Measurements from ENCODE around the gene NHS. TPM values are rescaled to one million over a fixed set of nuclear protein-coding genes. Genes with fewer than 3 reads are reported as not detected.

NHS gene
- total and polyA plus RNA-seq, 2 of the 4 experiments (the other 2 are of a cell fraction): 0.36 to 0.90 TPM

DNA sequence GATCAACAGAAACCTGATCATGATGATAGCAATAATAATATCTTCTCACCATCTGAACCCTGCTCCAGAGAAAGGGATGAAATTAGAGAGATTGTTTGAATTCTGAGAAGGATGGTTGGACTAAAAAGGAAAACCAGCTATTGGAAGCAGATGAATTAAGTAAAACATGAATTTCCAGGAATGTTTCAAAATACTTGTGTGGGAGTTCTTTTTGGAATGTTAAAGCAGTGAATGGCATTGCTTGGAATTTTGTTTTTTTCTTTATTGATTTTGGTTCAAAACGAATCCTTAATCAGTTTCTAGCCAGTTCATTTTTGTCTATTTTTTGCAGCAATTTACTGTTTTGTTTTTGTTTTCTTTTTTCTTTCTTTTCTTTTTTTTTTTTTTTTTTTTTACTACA is 150.3 kb downstream of the NHS start:
- Histone ChIP-seq H2BK20ac (ENCODE audit: low read depth, low read length) (no peak overlapping the region), H3K4me1 (ENCODE audit: control insufficient read depth, insufficient read depth, low read length) (peaks cover 9% of the 10 kb centered on the region), H3K9ac (ENCODE audit: low read depth, low read length) (no peak overlapping the region), H3K9me1 (ENCODE audit: insufficient read depth, low read length) (peaks cover 2% of the 10 kb centered on the region; the same call in 1 of the 2 replicates), H2AK9ac (replicated peaks; ENCODE audit: low read depth, low read length, poor library complexity) (no peak overlapping the region), H3K56ac (ENCODE audit: extremely low read depth, insufficient read depth, low read length) (no peak overlapping the region), H4K91ac (ENCODE audit: insufficient read depth, low read depth, low read length) (no peak overlapping the region), H4K8ac (ENCODE audit: low read depth in 2 of 2, low read length in 2 of 2) (no peak overlapping the region), H2AK5ac (ENCODE audit: low read depth, low read length) (no peak overlapping the region), H3K79me1 (ENCODE audit: low read depth in 1 of 2, low read length in 2 of 2) (no peaks in the 10 kb centered on the region), H3K14ac (replicated peaks; ENCODE audit: low read depth, low read length) (no peak overlapping the region), H3K18ac (ENCODE audit: low read depth, low read length) (no peak overlapping the region), H3K27ac (ENCODE audit: insufficient read depth, low read length) (no peak overlapping the region), H2AFZ (replicated peaks; ENCODE audit: low read length, poor library complexity) (no peak overlapping the region), H4K5ac (ENCODE audit: low read depth, low read length) (no peak overlapping the region), H3K27me3 (ENCODE audit: control insufficient read depth, insufficient read depth, low read length) (no peaks in the 10 kb centered on the region), H4K20me1 (ENCODE audit: insufficient read depth, low read length) (no peaks in the 10 kb centered on the region), H2BK5ac (ENCODE audit: low read depth, low read length, poor library complexity, severe bottlenecking) (no peak overlapping the region), H3K4ac (ENCODE audit: low read depth, low read length) (no peak overlapping the region), H3K9me3 (ENCODE audit: control insufficient read depth, insufficient read depth, low read length) (no peaks in the 10 kb centered on the region), H3K36me3 (ENCODE audit: control insufficient read depth, insufficient read depth, low read length) (no peaks in the 10 kb centered on the region), H3K23ac (ENCODE audit: low read depth, low read length) (no peak overlapping the region), H2BK15ac (ENCODE audit: low read depth, low read length) (no peak overlapping the region), H2BK120ac (ENCODE audit: low read depth, low read length) (no peak overlapping the region), H3K4me2 (ENCODE audit: low read depth, low read length) (no peak overlapping the region), H3K4me3 (ENCODE audit: insufficient read depth, low read depth, low read length) (no peak overlapping the region)
- in situ Hi-C loops (cut with MboI; ENCODE audit: low sequenced_read_pairs): loop anchor here (10.0 kb wide), 1 partner anchor 150 kb away; the partner anchor contains the start of gene NHS
- CTCF ChIA-PET: interaction anchor here (0.6 to 0.7 kb wide), 2 partner anchors 58 to 154 kb away, joined by 3 to 4 read pairs; no protein-coding TSS in a partner anchor
- intact Hi-C loops (cut with micrococcal nuclease): loop anchor here (5.0 kb wide), 1 partner anchor 283 kb away; no protein-coding TSS in a partner anchor
- no TSS peak for BruUV-seq (replicated peaks)
- no peak for TF ChIP-seq FOS (IDR thresholded peaks at IDR 0.05; ENCODE audit: low read depth, low read length)
- TF ChIP-seq SMC3 (IDR thresholded peaks at IDR 0.05; ENCODE audit: low read depth, low read length): no peak
- no peak for TF ChIP-seq POLR2A (IDR thresholded peaks at IDR 0.05; ENCODE audit: low read depth, low read length)
- no peak for TF ChIP-seq MAFK (IDR thresholded peaks at IDR 0.05; ENCODE audit: low read depth, low read length)
- TF ChIP-seq RCOR1 (IDR thresholded peaks at IDR 0.05; ENCODE audit: insufficient replicate concordance, low read length): no peak
- no peak for TF ChIP-seq BHLHE40 (IDR thresholded peaks at IDR 0.05; ENCODE audit: low read depth, low read length)
- no peak for TF ChIP-seq MAZ (IDR thresholded peaks at IDR 0.05; ENCODE audit: borderline replicate concordance, low read depth, low read length)
- TF ChIP-seq ELK1 (IDR thresholded peaks at IDR 0.05; ENCODE audit: borderline replicate concordance, low read depth, low read length): no peak
- TF ChIP-seq NFE2L2 (IDR thresholded peaks at IDR 0.05; ENCODE audit: low read depth, low read length): no peak
- TF ChIP-seq CEBPB (IDR thresholded peaks at IDR 0.05; ENCODE audit: low read depth, low read length): no peak
- TF ChIP-seq RAD21 (IDR thresholded peaks at IDR 0.05; ENCODE audit: low read length): no peak
- no peak for TF ChIP-seq CHD1 (IDR thresholded peaks at IDR 0.05; ENCODE audit: low read depth, low read length)
- TF ChIP-seq CTCF (conservative IDR thresholded peaks at IDR 0.05; ENCODE audit: low read depth, low read length): no peak
- TF ChIP-seq MXI1 (IDR thresholded peaks at IDR 0.05; ENCODE audit: borderline replicate concordance, low read depth, low read length): no peak
- TF ChIP-seq RFX5 (IDR thresholded peaks at IDR 0.05; ENCODE audit: low read depth, low read length): no peak
- no peak for TF ChIP-seq USF2 (IDR thresholded peaks at IDR 0.05; ENCODE audit: low read depth, low read length)
- ATAC-seq (ENCODE audit: low read depth) (no peak), DNase-seq (peak; percentile 12)
- dilution Hi-C loops (cut with HindIII; ENCODE audit: low sequenced_read_pairs, unreplicated experiment): no loop called here
- no CpG with 5 or more reads among the region's 1 CpG for WGBS, 2 experiments (ENCODE audit: extremely low coverage in 2 of 2, insufficient read length in 1 of 2)
- POLR2A ChIA-PET (ENCODE audit: unreplicated experiment): no interaction called here
